Neuronal stem cell (in vitro differentiated cells): ENCODE measurements around the gene AFG1L.

Experiments
- DNase-seq: peaks from one replicate; pipeline ENCODE4 v3.0.0-alpha.2; 2013; ENCODE audit warnings: low spot score
- H2AFZ ChIP-seq: one replicate; pipeline ENCODE4 v1.6.1; 2013; ENCODE audit warnings: mild to moderate bottlenecking, low read length, inconsistent platforms
- H2AK5ac ChIP-seq: 2 replicates; pipeline ENCODE4 v1.6.1; 2013; ENCODE audit warnings: low read depth, mild to moderate bottlenecking, inconsistent platforms, low read length, moderate library complexity, mixed read lengths
- H2BK120ac ChIP-seq: 2 replicates; pipeline ENCODE4 v1.6.1; 2013; ENCODE audit warnings: low read depth, mild to moderate bottlenecking, inconsistent platforms, low read length, moderate library complexity, mixed read lengths
- H2BK12ac ChIP-seq: one replicate; pipeline ENCODE4 v1.6.1; 2013; ENCODE audit warnings: low read length, inconsistent platforms
- H2BK15ac ChIP-seq: 2 replicates; pipeline ENCODE4 v1.6.1; 2013; ENCODE audit warnings: mild to moderate bottlenecking, low read length, inconsistent platforms, mixed read lengths
- H2BK5ac ChIP-seq: one replicate; pipeline ENCODE4 v1.6.1; 2013; ENCODE audit warnings: inconsistent platforms, mild to moderate bottlenecking, low read length, moderate library complexity
- H3K14ac ChIP-seq: one replicate; pipeline ENCODE4 v1.6.1; 2013; ENCODE audit warnings: low read length, inconsistent platforms
- H3K18ac ChIP-seq: 2 replicates; pipeline ENCODE4 v1.6.1; 2013; ENCODE audit warnings: low read length, inconsistent platforms
- H3K23ac ChIP-seq: 2 replicates; pipeline ENCODE4 v1.6.1; 2013; ENCODE audit warnings: low read depth, mild to moderate bottlenecking, mixed read lengths, low read length, inconsistent platforms; ENCODE audit not compliant: poor library complexity
- H3K27ac ChIP-seq: replicated peaks from 3 replicates; pipeline ENCODE4 v1.5.1; 2013; ENCODE audit warnings: low read length, inconsistent platforms
- H3K27me3 ChIP-seq, 3 experiments: 2 replicates each; pipeline ENCODE4 v1.6.1; 2013; ENCODE audit warnings: low read length in 3 of 3, mild to moderate bottlenecking in 2 of 3, inconsistent platforms in 1 of 3, low read depth in 1 of 3, mixed read lengths in 1 of 3, moderate library complexity in 1 of 3; ENCODE audit not compliant: control insufficient read depth in 3 of 3, insufficient read depth in 3 of 3
- H3K36me3 ChIP-seq, 2 donors: replicated peaks in 1 of 2; 2 replicates each; pipeline ENCODE4 v1.6.1; 2013; ENCODE audit warnings: low read length in 2 of 2; ENCODE audit not compliant: control insufficient read depth in 2 of 2, insufficient read depth in 2 of 2
- H3K4ac ChIP-seq: 2 replicates; pipeline ENCODE4 v1.6.1; 2013; ENCODE audit warnings: inconsistent platforms, mild to moderate bottlenecking, low read length, moderate library complexity
- H3K4me1 ChIP-seq, 2 donors: 1 replicate in 1 of 2; 2 replicates in 1 of 2; pipeline ENCODE4 v1.6.1; 2013; ENCODE audit warnings: low read length in 2 of 2, low read depth in 1 of 2; ENCODE audit not compliant: control insufficient read depth in 2 of 2, insufficient read depth in 1 of 2
- H3K4me2 ChIP-seq: one replicate; pipeline ENCODE4 v1.6.1; 2013; ENCODE audit warnings: mild to moderate bottlenecking, low read length, inconsistent platforms; ENCODE audit not compliant: insufficient read depth, poor library complexity, severe bottlenecking
- H3K4me3 ChIP-seq, 2 donors: 2 replicates each; pipeline ENCODE4 v1.5.1; 2013; ENCODE audit warnings: low read length in 2 of 2, mild to moderate bottlenecking in 2 of 2, inconsistent platforms in 1 of 2, moderate library complexity in 1 of 2
- H3K79me1 ChIP-seq: one replicate; pipeline ENCODE4 v1.6.1; 2013; ENCODE audit warnings: low read depth, mild to moderate bottlenecking, inconsistent platforms, low read length, moderate library complexity
- H3K9ac ChIP-seq: one replicate; pipeline ENCODE4 v1.6.1; 2013; ENCODE audit warnings: mild to moderate bottlenecking, low read depth, low read length, inconsistent platforms; ENCODE audit not compliant: poor library complexity
- H3K9me3 ChIP-seq, 2 donors: replicated peaks in 1 of 2; 2 replicates each; pipeline versions ENCODE3 to v1.6.1; 2013; ENCODE audit warnings: low read length in 2 of 2, mild to moderate bottlenecking in 2 of 2, inconsistent platforms in 1 of 2, low read depth in 1 of 2, mixed read lengths in 1 of 2, moderate library complexity in 1 of 2; ENCODE audit not compliant: control insufficient read depth in 2 of 2, insufficient read depth in 1 of 2
- H4K8ac ChIP-seq: one replicate; pipeline ENCODE4 v1.6.1; 2013; ENCODE audit warnings: low read depth, mild to moderate bottlenecking, inconsistent platforms, low read length, moderate library complexity
- H4K91ac ChIP-seq: one replicate; pipeline ENCODE4 v1.6.1; 2013; ENCODE audit warnings: low read length, low read depth, mild to moderate bottlenecking, inconsistent platforms; ENCODE audit not compliant: poor library complexity
- WGBS, 2 donors: extraction: QIAGEN DNeasy Blood & Tissue Kit; methylation state at CpG; one replicate each; pipeline ENCODE4 v1.1.7; 2013; ENCODE audit warnings: missing lambda C conversion rate in 2 of 2, mixed read lengths in 1 of 2; ENCODE audit not compliant: insufficient read length in 2 of 2, insufficient replicate concordance in 1 of 2; ENCODE audit errors: extremely low coverage in 2 of 2; 5-methylcytosine and 5-hydroxymethylcytosine counted together

Gene AFG1L

GRCh38 chr6:108359901-108360882 lies 65.3 kb downstream of the AFG1L start:
- Histone ChIP-seq H3K9ac (no peak overlapping the region), H3K4ac (no peak overlapping the region), H3K4me2 (no peak overlapping the region), H3K79me1 (no peaks in the 10 kb centered on the region), H3K18ac (no peak overlapping the region), H3K14ac (no peak overlapping the region), H3K4me3 (no peak overlapping the region), H2BK15ac (no peak overlapping the region), H3K27ac (no peak overlapping the region), H3K23ac (no peak overlapping the region), H2BK12ac (no peak overlapping the region), H2AFZ (no peak overlapping the region), H2AK5ac (no peak overlapping the region), H3K27me3 (no peaks in the 10 kb centered on the region), H4K91ac (no peak overlapping the region), H2BK5ac (no peak overlapping the region), H3K4me1 (peaks cover 2 to 23% of the 10 kb centered on the region in 2 donors), H2BK120ac (no peak overlapping the region), H3K9me3 (no peaks in the 10 kb centered on the region), H3K36me3 (no peaks in the 10 kb centered on the region), H4K8ac (no peak overlapping the region)
- no peak for DNase-seq
- no CpG with 5 or more reads among the region's 5 CpGs for WGBS, 2 donors

- Histone ChIP-seq H2BK5ac (no peak overlapping the region), H3K27ac (no peak overlapping the region), H3K4me3 (no peak overlapping the region), H2AFZ (no peak overlapping the region), H3K4me1 (peaks cover 2 to 29% of the 10 kb centered on the region in 2 donors), H3K18ac (no peak overlapping the region), H2BK120ac (no peak overlapping the region), H3K9ac (no peak overlapping the region), H3K79me1 (no peaks in the 10 kb centered on the region), H3K9me3 (no peaks in the 10 kb centered on the region), H3K27me3 (no peaks in the 10 kb centered on the region), H2BK12ac (no peak overlapping the region), H3K36me3 (no peaks in the 10 kb centered on the region), H3K4ac (no peak overlapping the region), H2BK15ac (no peak overlapping the region), H2AK5ac (no peak overlapping the region), H3K4me2 (no peak overlapping the region), H3K23ac (no peak overlapping the region), H3K14ac (no peak overlapping the region), H4K91ac (no peak overlapping the region), H4K8ac (no peak overlapping the region)
- DNase-seq, result no peak
- no CpG with 5 or more reads among the region's 2 CpGs for WGBS, 2 donors
Observed at GRCh38 chr6:108360919-108361311, 66.1 kb downstream of the AFG1L start.

- no peak overlapping the region for H2BK120ac ChIP-seq
- no peak overlapping the region for H3K4me2 ChIP-seq
- H3K27ac ChIP-seq, result no peak overlapping the region
- no peak overlapping the region for H3K4me3 ChIP-seq
- H3K4ac ChIP-seq, result no peak overlapping the region
- DNase-seq, result no peak
- H3K27me3 ChIP-seq, result no peaks in the 10 kb centered on the region
- WGBS, 2 donors, result no CpG with 5 or more reads among the region's 5 CpGs
- no peak overlapping the region for H3K23ac ChIP-seq
- no peaks in the 10 kb centered on the region for H3K9me3 ChIP-seq
- no peak overlapping the region for H3K18ac ChIP-seq
- H3K36me3 ChIP-seq, result no peaks in the 10 kb centered on the region
- no peak overlapping the region for H2BK15ac ChIP-seq
- H4K91ac ChIP-seq, result no peak overlapping the region
- no peak overlapping the region for H3K14ac ChIP-seq
- no peaks in the 10 kb centered on the region for H3K79me1 ChIP-seq
- no peak overlapping the region for H2BK5ac ChIP-seq
- no peak overlapping the region for H2BK12ac ChIP-seq
- no peak overlapping the region for H2AFZ ChIP-seq
- H4K8ac ChIP-seq, result no peak overlapping the region
- no peak overlapping the region for H2AK5ac ChIP-seq
- no peak overlapping the region for H3K9ac ChIP-seq
- peaks cover 2 to 34% of the 10 kb centered on the region in 2 donors for H3K4me1 ChIP-seq
Observed at GRCh38 chr6:108361312-108361932, 66.6 kb downstream of the AFG1L start.

GRCh38 chr6:108362455-108362854 lies 67.6 kb downstream of the AFG1L start:
- no peak overlapping the region for H2BK5ac ChIP-seq
- no peaks in the 10 kb centered on the region for H3K9me3 ChIP-seq
- H2BK15ac ChIP-seq, result no peak overlapping the region
- no peak overlapping the region for H3K27ac ChIP-seq
- H3K36me3 ChIP-seq, result no peaks in the 10 kb centered on the region
- H3K4me2 ChIP-seq, result no peak overlapping the region
- no peak overlapping the region for H3K18ac ChIP-seq
- no peak overlapping the region for H2AK5ac ChIP-seq
- H3K4ac ChIP-seq, result no peak overlapping the region
- no peak overlapping the region for H3K4me3 ChIP-seq
- no peak overlapping the region for H4K91ac ChIP-seq
- H3K79me1 ChIP-seq, result no peaks in the 10 kb centered on the region
- H2BK12ac ChIP-seq, result no peak overlapping the region
- H4K8ac ChIP-seq, result no peak overlapping the region
- no peak overlapping the region for H3K9ac ChIP-seq
- no peaks in the 10 kb centered on the region for H3K27me3 ChIP-seq
- H2AFZ ChIP-seq, result no peak overlapping the region
- H3K4me1 ChIP-seq, result peaks cover 3 to 35% of the 10 kb centered on the region in 2 donors
- no peak for DNase-seq
- no peak overlapping the region for H2BK120ac ChIP-seq
- H3K23ac ChIP-seq, result no peak overlapping the region
- H3K14ac ChIP-seq, result no peak overlapping the region
- WGBS, 2 donors, result no CpG with 5 or more reads among the region's 1 CpG
